ENCODE measurements around the gene NUP58. TPM values are rescaled to one million over a fixed set of nuclear protein-coding genes. Genes with fewer than 3 reads are reported as not detected.
"Not testable (repeated sequence)": the region's sequence is repeated elsewhere in the genome, so short reads cannot be mapped to it uniquely, and the experiment has no call there.

Gene NUP58
- polyA plus RNA-seq, 1 donor (not counting 4 experiments of a cell fraction or from before 2014, with no cell fraction given): 51.5 TPM

DNA sequence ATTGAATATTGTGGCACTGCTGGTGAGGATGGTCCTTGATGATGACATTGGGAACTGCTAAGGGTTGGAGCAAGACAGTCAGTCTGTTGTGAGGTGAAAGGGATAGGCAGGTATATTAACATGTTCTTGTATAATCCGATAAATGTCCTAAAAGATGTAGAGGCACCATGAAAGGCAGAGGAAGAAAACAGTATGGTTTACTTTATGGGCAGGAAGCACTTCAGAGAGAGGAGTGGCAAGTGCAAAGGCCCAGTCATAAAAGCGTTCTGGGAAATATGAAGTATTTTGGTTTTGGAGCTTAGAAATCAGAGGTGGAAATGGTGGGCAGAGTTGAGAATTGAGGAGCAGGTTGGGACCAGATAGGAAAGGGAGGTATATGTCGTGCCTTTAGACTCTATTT lies 9.5 kb downstream of the NUP58 start:
- Histone ChIP-seq H3K27me3 (ENCODE audit: control insufficient read depth, extremely low read depth, insufficient read depth, low read length) (no peaks in the 10 kb centered on the region), H3K4me1 (ENCODE audit: control insufficient read depth, extremely low read depth, insufficient read depth, low read length) (no peaks in the 10 kb centered on the region), H3K9me1 (ENCODE audit: control insufficient read depth, extremely low read depth, insufficient read depth, low read length) (no peaks in the 10 kb centered on the region), H3K79me2 (ENCODE audit: control insufficient read depth, insufficient read depth, low read length) (peaks cover 24% of the 10 kb centered on the region), H3K4me3 (ENCODE audit: control insufficient read depth in 2 of 3, extremely low read depth in 1 of 3, insufficient read depth in 2 of 3, low read depth in 1 of 3, low read length in 3 of 3) (no peak overlapping the region), H2AFZ (ENCODE audit: control insufficient read depth, low read length) (no peak overlapping the region), H3K9me3 (ENCODE audit: control insufficient read depth, low read depth, low read length) (no peaks in the 10 kb centered on the region), H4K20me1 (ENCODE audit: control insufficient read depth, extremely low read depth, insufficient read depth, low read length) (peaks cover 2% of the 10 kb centered on the region), H3K9ac (ENCODE audit: control insufficient read depth, extremely low read depth, insufficient read depth, low read length) (no peak overlapping the region), H3K36me3 (ENCODE audit: control insufficient read depth in 2 of 2, extremely low read depth in 1 of 2, insufficient read depth in 2 of 2, low read length in 2 of 2) (peaks cover 17 to 21% of the 10 kb centered on the region in 2 experiments), H3K4me2 (ENCODE audit: control insufficient read depth, extremely low read depth, insufficient read depth, low read depth, low read length) (no peak overlapping the region), H3K27ac (ENCODE audit: control insufficient read depth, insufficient read depth, low read length) (no peak overlapping the region)
- TF ChIP-seq, protein P1, sequence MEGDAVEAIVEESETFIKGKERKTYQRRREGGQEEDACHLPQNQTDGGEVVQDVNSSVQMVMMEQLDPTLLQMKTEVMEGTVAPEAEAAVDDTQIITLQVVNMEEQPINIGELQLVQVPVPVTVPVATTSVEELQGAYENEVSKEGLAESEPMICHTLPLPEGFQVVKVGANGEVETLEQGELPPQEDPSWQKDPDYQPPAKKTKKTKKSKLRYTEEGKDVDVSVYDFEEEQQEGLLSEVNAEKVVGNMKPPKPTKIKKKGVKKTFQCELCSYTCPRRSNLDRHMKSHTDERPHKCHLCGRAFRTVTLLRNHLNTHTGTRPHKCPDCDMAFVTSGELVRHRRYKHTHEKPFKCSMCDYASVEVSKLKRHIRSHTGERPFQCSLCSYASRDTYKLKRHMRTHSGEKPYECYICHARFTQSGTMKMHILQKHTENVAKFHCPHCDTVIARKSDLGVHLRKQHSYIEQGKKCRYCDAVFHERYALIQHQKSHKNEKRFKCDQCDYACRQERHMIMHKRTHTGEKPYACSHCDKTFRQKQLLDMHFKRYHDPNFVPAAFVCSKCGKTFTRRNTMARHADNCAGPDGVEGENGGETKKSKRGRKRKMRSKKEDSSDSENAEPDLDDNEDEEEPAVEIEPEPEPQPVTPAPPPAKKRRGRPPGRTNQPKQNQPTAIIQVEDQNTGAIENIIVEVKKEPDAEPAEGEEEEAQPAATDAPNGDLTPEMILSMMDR (optimal IDR thresholded peaks at IDR 0.05 in 1 of 3, IDR thresholded peaks at IDR 0.05 in 1 of 3, conservative IDR thresholded peaks at IDR 0.05 in 1 of 3; ENCODE audit: extremely low read depth in 1 of 3, insufficient read depth in 2 of 3, low read length in 3 of 3): no peak
- TF ChIP-seq EZH2 (IDR thresholded peaks at IDR 0.05; ENCODE audit: low read length): no peak
- FAIRE-seq: no peak
- DNase-seq (ENCODE audit: low read depth, low spot score): no peak
- dilution Hi-C loops (cut with MboI; ENCODE audit: extremely low pct_ligation_motif_present, low sequenced_read_pairs): no loop called here

- H3K9me1 ChIP-seq (ENCODE audit: control insufficient read depth, extremely low read depth, insufficient read depth, low read length); H3K9me3 ChIP-seq (ENCODE audit: control insufficient read depth, low read depth, low read length); H3K27me3 ChIP-seq (ENCODE audit: control insufficient read depth, extremely low read depth, insufficient read depth, low read length); H3K79me2 ChIP-seq (ENCODE audit: control insufficient read depth, insufficient read depth, low read length); H2AFZ ChIP-seq (ENCODE audit: control insufficient read depth, low read length); H3K4me3 ChIP-seq (ENCODE audit: control insufficient read depth in 2 of 3, extremely low read depth in 1 of 3, insufficient read depth in 2 of 3, low read depth in 1 of 3, low read length in 3 of 3); H4K20me1 ChIP-seq (ENCODE audit: control insufficient read depth, extremely low read depth, insufficient read depth, low read length); dilution Hi-C loops (cut with MboI; ENCODE audit: extremely low pct_ligation_motif_present, low sequenced_read_pairs): not testable (repeated sequence)
- peaks cover 25% of the 10 kb centered on the region for H3K4me1 ChIP-seq (ENCODE audit: control insufficient read depth, extremely low read depth, insufficient read depth, low read length)
- H3K4me2 ChIP-seq (ENCODE audit: control insufficient read depth, extremely low read depth, insufficient read depth, low read depth, low read length): peak overlapping the region; percentile 66
- FAIRE-seq: peak; percentile 90
- H3K27ac ChIP-seq (ENCODE audit: control insufficient read depth, insufficient read depth, low read length): peak overlapping the region; percentile 93
- H3K9ac ChIP-seq (ENCODE audit: control insufficient read depth, extremely low read depth, insufficient read depth, low read length): peak overlapping the region; percentile 41
- peaks cover 4 to 21% of the 10 kb centered on the region in 2 experiments for H3K36me3 ChIP-seq (ENCODE audit: control insufficient read depth in 2 of 2, extremely low read depth in 1 of 2, insufficient read depth in 2 of 2, low read length in 2 of 2)
- peak; percentile 33 for DNase-seq (ENCODE audit: low read depth, low spot score)
Measured at GRCh38 chr13:25318946-25319345, 17.5 kb downstream of the NUP58 start.

- peaks cover 7% of the 10 kb centered on the region for H3K79me2 ChIP-seq (ENCODE audit: control insufficient read depth, insufficient read depth, low read length)
- H3K9ac ChIP-seq (ENCODE audit: control insufficient read depth, extremely low read depth, insufficient read depth, low read length): no peak overlapping the region
- FAIRE-seq: no peak
- H3K9me3 ChIP-seq (ENCODE audit: control insufficient read depth, low read depth, low read length): no peaks in the 10 kb centered on the region
- no peak overlapping the region for H3K4me2 ChIP-seq (ENCODE audit: control insufficient read depth, extremely low read depth, insufficient read depth, low read depth, low read length)
- H3K27ac ChIP-seq (ENCODE audit: control insufficient read depth, insufficient read depth, low read length): peak overlapping the region; percentile 93
- dilution Hi-C loops (cut with MboI; ENCODE audit: extremely low pct_ligation_motif_present, low sequenced_read_pairs): no loop called here
- no peaks in the 10 kb centered on the region for H4K20me1 ChIP-seq (ENCODE audit: control insufficient read depth, extremely low read depth, insufficient read depth, low read length)
- no peak for DNase-seq (ENCODE audit: low read depth, low spot score)
- peaks cover 5 to 24% of the 10 kb centered on the region in 2 experiments for H3K36me3 ChIP-seq (ENCODE audit: control insufficient read depth in 2 of 2, extremely low read depth in 1 of 2, insufficient read depth in 2 of 2, low read length in 2 of 2)
- H3K9me1 ChIP-seq (ENCODE audit: control insufficient read depth, extremely low read depth, insufficient read depth, low read length): no peaks in the 10 kb centered on the region
- no peak overlapping the region for H2AFZ ChIP-seq (ENCODE audit: control insufficient read depth, low read length)
- TF ChIP-seq, protein P1 (optimal IDR thresholded peaks at IDR 0.05 in 1 of 3, IDR thresholded peaks at IDR 0.05 in 1 of 3, conservative IDR thresholded peaks at IDR 0.05 in 1 of 3; ENCODE audit: extremely low read depth in 1 of 3, insufficient read depth in 2 of 3, low read length in 3 of 3): no peak
- no peak for TF ChIP-seq EZH2 (IDR thresholded peaks at IDR 0.05; ENCODE audit: low read length)
- H3K27me3 ChIP-seq (ENCODE audit: control insufficient read depth, extremely low read depth, insufficient read depth, low read length): no peaks in the 10 kb centered on the region
- no peak overlapping the region for H3K4me3 ChIP-seq (ENCODE audit: control insufficient read depth in 2 of 3, extremely low read depth in 1 of 3, insufficient read depth in 2 of 3, low read depth in 1 of 3, low read length in 3 of 3)
- peaks cover 25% of the 10 kb centered on the region for H3K4me1 ChIP-seq (ENCODE audit: control insufficient read depth, extremely low read depth, insufficient read depth, low read length)
Measured at GRCh38 chr13:25319771-25320170, 18.3 kb downstream of the NUP58 start.
